Right forelimb (tissue), 1 donor: Measurements from ENCODE around the gene DEAF1.
"Not testable (repeated sequence)": the region's sequence is repeated elsewhere in the genome, so short reads cannot be mapped to it uniquely, and the experiment has no call there.

Source experiments
- DNase-seq: peaks from one replicate; pipeline ENCODE4 v3.0.0-alpha.2; 2018

Gene DEAF1

DNA sequence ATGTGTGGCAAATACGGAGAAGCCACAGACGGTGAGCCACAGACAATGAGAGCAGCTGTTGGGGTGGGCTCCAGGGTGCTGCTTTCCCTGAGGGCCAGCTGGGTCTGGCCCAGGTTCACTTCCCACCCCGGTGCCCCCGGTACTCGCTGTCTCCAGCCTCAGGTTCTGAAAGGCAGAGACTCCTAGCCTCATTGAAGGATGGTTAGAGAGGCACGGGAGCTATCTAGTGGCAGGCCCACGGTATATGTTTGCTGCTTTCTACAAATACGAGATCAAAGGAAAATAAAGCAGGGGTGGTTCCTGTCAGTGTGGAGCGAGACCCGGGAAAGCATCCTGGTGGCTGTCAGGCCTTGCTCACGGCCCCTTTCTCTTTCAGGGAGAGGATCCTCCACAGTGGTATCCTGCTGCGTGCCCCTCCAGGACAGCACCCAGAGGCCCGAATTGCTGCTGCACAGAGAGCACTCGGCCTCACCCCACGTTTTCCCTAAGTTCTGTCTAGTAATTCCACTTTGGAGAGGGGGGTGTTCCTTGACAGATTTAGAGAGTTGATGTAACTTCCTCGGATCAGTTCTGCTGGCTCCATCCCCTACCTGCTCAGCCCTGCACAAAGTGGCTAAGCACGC is 3.6 kb upstream of the DEAF1 start:
- no peak for DNase-seq

DNA sequence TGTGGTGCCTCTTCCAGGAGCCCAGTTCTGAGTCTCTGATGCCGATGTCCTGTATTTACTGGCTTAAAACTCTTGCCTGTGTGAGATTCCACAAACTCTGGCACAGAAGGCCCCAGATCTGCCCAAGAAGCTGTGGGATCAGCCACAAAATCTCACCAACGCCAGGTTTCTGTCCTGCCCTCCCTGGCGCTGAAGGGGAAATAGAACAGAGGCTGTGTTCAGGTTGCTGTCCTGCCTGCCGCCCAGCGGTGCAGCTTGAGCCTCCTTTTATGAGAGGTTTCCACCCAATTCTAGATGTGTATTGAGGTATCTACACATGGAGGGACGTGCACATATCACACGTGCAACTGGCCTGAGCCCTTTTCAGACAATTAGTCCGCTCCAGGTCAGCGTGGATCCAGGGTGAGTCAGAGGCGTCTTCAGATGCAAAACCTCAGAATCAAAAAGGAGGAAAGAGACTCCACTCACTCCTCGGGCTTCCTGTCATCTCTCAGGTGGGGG is 2.8 kb upstream of the DEAF1 start:
- no peak for DNase-seq

DNA sequence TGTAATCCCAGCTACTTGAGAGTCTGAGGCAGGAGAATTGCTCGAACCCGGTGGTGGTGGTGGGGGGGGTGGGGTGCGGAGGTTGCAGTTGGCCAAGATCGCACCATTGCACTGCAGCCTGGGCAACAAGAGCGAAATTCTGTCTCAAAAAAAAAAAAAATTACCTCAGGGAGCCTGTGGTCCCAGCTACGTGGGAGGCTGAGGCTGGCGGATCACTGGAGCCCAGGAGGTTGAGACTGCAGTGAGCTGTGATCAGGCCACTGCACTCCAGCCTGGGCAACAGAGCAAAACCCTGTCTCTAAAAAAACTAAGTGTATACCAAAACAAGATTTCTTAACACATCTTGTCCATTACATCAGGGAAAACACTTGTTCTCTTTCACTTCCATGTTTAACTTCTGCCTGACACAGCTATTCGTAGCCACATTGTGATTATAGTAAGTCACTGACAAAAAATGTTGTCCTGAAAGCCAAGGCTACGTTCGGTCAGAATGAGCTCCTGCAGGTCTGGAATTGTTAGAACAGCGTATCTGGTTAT is 2.0 kb upstream of the DEAF1 start:
- no peak for DNase-seq

DNA sequence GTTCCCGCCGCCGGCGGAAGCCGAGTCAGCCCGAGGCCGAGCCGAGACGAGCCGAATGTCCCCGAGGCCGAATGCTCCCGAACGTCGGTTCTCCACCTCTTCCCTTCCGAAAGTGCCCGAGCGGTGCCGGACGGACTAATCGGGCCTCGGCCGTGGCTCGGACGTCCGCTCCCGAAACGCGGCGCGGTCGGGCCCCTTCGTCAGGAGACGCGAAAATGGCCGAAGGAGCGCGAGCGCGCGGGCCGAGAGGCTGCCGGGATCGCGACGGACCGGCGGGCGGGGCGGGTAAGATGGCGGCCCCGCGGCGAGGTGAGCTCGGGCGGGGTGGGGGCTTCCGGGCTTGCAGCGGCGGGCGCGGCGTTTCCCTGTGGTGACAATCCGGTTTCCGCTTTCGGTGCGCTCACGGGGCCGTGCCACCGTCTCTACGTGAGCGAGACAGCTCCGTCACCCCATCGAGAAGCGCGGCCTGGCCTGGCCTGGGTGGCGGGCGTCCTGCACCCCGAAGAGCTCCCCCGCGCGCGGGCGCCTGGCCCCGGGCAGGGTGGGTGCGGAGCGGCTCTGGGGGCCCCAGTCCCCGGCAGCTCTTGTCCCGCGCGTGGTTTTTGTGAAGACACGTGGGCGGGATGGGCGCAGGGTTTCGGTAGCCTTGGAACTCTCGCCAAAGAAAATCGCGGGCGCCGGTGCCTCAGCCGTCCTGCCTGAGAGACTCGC is 671 bp upstream of the DEAF1 start, which contains the start of gene TMEM80:
Gene TMEM80, plus strand, starts transcription at position 279 of the 711 bp plus-strand sequence. Its CDS starts 12 bp downstream, at position 291.
- peak; percentile 98 for DNase-seq

DNA sequence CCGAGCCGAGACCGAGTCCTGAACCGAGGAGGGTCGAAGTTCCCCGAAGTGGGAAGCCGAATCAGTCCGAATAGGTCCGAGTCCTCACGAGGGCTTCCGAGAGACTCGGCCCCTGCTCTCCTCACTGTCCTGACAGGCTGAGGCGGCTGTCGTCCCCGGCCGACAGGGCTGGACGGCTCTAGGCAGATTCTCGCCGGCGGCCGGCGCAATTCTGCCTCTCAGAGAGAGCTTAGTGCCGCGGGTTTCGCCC is 191 bp upstream of the DEAF1 start:
- no peak for DNase-seq

DNA sequence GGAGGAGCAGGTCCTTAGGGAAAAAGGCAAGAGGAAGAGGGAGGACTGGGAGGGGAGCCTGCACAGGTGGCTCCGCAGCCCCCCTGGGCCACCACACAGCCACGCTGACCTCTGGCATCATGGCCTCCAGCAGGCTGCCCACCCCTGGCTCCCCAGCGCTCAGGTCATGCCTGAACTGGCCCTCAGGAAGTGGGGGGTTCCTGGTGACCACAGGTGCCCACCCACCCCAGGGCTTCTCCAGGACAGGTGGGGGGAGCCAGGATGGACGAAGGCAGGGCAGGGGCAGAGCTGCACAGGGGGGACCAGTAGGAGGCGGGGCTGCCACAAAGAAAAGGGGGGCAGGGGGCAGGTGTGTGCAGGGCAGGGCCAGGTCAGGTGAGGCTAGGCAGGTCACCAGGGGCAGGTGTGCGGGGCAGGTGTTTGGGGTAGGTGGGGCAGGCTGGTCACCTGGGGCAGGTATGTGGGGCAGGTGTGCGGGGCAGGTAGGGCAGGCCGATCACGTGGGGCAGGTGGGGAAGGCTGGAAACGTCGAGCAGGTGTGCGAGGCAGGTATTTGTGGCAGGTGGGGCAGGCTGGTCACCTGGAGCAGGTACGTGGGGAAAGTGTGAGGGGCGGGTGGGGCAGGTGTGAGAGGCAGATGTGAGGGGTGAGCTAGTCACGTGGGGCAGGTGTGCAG is 997 bp downstream of the DEAF1 start:
- DNase-seq: no peak

DNA sequence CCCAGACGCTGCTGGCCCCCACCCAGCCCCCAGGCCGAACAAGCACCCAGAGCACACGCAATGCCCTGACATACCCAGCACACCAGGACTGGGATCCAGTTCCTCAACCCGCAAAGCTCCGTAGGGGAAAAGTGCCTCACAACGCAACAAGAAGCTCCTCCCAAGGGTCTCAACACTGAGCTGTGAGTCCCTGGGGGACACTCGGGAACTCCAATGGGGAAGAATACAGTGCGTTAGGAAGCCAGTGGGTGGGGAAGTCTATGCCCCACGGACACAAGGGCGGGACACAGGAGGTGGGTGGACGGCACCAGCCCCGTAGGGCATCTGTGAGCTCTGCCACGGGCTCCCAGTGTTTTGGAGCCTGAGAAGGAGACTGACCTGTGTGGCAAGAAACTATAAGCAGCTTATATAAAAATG is 1.6 kb downstream of the DEAF1 start:
- DNase-seq: no peak

DNA sequence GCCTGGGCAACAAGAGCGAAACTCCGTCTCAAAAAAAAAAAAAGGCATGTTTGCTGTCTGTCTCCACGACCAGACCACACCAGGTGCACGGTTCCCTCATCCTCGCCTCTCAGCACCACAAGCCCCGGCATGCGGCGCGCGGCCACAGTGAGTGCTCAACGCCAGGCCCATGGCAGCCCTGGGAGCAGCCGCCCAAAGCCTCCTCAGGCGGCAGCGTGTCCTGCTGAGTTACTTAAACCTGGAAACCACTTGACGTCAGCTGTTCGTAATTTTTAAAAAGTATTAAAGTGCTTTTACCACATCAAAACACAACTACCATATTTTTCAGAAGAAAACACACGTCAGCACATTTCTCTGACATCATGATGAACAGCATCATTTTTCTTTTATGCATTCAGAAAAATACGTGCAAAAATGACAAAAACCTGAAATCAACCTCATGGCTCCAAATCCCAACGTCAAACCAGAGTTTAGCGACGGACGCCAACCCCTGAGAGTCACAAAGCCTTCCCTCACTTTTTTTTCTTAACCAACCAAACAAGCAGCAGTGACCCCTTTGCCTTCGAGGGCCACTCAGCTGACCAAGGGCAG is 2.1 kb downstream of the DEAF1 start:
- DNase-seq: no peak

DNA sequence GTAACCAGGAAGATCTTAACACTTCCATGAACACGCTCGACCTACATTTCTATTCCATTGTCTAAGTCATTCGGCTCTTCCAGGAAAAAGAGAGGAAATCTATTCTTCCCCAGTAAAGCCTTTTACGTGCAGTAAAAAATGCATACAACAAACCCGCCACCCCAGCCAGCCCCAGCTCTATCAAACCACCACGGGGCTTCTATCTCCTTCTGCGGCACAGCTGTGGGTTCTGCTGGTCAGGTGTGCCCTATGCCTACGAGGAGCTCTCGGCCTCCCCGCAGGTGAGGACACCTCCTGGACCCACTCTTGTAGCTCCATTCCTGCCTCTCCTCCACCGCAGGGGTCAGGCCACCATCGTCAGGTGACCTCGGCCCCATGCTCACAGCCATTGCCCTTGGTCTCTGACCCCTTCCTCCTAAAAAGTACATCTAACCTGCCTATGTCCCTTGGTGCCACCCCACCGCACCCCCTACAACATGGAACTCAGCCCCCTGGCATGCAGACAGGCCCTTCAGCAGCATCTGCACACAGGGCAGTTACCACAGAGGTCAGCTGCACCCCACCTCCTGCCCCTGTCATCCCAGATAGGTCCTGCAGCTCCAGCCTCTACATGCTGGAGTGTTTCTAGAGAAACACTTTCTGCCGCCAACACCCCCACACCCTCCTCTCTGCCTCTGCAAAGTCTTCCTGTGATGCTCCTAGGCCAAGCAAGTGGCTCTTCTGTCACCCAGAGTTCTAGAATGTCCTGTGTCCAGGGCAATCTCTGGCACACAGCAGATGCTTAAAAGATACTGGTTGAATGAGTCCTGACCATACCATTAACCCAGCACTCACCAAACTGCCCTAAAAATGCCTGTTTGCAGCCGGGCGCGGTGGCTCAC is 3.1 kb downstream of the DEAF1 start:
- no peak for DNase-seq

DNA sequence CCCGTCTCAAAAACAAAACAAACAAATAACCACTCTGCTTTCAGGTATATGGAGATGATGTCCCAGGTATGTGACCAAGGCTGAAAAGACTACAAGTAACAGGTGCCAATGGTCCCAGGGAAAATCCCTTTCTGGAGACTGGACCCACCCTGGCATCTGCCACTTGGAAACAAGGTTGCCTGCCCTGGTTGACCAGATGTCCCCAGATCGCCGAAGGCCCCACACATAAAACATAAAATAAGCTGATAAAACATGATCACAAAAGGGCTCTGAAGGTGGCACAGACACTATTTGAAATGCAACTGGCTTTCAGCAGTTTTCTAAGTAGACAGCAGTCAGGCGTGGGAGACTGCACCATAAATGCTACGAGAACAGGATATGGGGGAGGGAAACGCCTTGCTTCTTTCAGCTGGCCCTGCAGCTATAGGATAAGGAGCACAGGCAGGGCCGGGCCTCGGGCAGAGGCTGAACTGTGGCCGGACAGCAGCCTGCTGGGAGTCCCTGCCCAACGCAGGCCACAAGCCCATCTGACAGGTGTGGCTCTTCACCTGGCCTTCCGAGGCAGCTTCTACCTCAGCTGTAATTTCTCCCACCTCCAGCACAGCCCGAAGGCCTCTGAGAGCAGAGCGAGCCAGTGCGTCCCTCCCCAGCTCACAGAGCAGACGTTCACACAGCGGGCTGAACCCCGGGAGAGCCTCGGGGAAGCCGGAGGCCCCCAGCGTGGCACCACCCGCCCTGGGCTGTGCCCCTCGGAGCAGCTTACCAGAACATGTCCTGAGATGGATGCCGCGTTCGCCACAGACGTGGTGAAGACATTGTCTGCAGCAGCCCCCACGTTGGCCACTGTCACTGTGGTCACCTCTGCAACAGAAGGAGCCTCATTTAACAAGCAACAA is 4.0 kb downstream of the DEAF1 start:
- no peak for DNase-seq

DNA sequence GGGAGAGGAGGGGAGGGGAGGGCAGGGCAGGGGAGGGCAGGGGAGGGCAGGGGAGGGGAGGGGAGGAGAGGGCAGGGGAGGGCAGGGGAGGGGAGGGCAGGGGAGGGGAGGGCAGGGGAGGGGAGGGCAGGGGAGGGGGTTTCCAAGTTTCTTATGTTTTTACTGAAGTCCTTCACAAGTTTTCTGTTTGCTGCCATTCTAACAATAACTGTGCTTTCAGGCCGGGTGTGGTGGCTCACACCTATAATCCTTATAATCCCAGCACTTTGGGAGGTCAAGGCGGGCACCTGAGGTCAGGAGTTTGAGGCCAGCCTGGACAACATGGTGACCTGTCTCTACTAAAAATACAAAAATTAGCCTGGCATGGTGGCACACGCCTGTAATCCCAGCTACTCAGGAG is 4.8 kb downstream of the DEAF1 start:
- DNase-seq: not testable (repeated sequence)

DNA sequence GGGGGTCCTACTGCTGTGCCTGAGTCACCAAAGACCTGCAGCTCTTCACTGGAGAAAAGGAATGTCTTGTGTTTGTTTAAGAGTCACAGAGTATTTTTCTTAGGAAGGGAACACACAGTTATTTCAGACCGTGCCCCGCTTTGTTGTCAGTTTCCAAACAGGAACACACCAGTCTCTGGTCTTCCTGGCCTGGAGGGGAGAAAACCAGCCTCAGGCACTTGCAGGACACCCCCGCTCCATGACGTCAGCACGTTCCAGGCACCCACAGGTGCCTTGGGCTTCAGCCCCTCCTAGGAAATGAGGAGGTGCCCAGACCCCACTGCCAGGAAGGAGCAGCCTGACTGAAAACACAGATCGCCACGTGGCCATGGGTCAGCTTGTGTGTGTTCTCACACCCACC is 5.4 kb downstream of the DEAF1 start:
- no peak for DNase-seq

DNA sequence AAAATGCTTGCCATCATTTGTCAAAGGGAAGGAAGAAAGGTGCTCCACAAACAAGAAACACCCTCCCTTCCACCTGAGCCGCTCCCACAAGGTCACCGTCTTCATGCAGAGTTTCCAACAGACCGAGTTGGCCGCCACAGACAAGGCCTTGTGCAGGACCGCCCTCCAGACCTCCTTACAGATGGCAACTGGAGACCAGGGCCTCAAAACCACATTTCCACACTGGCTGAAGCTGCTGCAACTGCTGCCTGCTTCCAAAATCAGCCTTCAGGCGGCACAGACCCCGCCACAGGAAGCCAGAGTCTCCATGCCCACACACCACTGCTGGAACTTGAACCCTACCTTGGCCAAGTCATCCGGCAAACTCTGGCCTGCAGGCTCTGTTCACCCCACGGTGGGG is 6.3 kb downstream of the DEAF1 start:
- DNase-seq: no peak

DNA sequence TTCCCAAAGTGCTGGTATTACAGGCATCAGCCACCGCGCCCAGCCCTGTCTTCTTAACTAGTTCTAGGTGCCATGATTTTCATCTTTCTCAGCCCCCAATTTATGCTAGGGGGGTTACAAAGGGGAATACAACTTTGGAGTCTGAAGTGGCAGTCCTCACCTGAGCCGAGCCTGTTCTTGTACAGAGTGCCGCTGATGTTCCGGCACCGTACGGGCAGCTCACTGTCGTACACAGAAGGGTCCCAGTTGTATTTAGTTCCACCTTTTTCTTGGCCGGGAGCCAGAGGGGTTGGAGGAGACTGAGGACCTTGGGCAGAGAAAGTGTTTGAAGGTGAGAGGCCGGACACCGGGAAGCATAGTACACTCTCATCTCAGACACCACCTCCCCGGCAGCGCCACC is 7.3 kb downstream of the DEAF1 start:
- no peak for DNase-seq

DNA sequence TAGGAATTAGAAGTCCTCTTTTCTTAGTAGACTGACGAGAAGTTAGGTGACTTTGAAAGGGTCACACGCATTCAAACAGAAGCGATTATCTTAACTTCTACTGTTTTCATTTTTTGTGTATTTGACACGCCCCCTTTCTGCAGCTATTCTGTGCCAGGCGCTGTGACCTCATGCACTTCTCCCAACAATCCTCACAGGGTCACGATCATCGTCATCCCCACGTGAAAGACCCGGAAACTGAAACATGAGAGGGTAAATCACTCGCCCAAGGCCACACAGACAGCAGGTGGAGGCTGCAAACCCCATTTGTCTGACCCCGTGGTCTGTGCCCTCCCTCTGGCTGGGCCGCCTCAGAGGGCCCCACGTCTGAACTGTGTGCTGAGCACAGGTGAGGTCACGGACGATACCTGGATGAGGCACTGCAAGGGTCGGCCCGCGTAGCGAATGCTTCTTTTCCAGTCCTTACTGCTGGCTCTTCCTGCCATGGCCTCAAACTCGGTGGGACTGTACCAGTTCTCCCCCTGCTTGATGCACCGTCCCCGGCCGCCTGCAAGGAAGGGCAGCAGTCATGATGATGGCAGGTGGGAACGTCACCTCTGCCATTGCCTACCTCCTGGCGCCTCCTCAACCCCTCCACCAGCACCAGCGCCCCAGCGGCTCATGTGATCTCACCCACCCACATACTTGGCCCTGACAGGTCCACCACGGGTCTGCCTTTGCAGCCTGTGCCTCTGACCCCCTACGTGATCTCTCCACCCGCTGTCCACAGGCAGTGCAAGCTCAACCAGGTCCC is 8.4 kb downstream of the DEAF1 start:
- no peak for DNase-seq

DNA sequence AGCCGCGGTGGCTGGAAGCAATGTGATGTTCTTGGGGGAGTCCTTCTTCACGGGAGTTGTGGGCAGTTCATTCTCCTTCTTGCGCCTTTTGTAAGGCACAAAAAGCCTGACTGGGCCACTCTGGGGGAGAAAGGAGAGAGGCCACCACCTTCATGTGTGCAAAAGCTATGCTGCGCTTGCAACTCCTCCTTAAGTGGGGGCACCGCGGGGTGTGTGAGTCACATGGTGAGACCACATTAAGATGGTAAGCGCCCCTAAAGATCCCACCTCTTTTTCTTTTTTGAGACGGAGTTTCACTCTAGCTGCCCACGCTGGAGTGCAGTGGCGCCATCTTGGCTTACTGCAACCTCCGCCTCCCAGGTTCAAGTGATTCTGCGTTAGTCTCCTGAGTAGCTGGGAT is 14.1 kb downstream of the DEAF1 start:
- DNase-seq: no peak

DNA sequence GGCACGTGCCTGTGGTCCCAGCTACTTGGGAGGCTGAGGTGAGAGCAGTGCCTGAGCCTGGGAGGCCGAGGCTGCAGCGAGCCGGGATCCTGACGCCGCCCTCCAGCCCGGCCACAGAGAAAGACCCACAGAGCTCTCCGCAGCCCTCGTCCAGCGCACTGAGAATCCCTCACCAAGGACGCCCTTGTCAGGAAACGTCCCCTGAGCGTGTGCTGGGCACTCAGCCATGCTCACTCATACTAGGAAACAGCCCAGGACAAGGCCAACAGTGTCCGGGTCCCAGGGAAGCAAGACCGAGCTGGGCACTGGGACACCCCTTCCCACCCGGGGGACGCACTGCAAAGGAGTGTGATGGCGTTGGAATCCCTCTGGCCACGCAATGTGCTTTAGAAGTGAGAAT is 14.5 kb downstream of the DEAF1 start:
- DNase-seq: no peak

DNA sequence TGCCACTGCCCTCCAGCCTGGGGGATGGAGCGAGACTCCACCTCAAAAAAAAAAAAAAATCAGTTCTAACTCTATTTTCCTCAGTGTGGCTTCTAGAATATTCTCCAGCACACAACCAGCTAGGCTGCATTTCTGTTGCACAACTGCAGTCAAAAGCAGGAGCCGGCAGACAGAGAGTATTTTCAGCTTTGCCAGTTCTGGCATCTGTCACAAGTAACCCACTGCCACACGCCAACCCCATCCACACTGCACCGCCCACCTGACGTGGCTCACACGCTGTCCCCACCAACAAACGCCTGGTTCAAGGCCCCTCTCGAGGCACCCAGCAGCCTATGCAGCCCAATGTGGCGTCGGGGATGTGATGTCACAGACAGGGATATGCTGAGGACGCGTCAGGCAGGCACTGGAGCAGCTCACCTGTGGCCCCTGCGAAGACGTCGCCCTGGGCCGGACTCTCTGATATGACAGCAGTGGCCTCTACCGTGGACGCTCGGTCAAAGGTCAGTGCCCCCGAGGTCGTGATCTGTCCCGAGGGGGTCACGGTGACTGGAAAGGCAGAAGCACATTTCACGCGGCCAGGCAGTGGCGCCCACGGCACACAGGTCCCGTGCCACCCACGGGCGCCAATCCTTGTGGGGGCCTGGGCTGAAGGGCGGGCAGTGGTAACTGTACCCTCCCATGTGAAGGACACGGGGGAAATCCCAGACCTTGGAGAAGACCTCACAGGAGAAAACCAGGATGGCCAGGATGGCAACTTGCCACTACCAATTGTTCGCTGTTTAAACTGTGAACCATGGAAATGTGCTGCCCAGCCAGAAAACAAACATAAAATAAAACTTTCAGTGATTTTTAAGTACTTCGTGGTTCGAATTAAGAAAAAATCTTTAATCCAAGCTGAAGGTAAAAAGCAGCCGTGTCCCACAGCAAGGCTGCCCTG is 15.5 kb downstream of the DEAF1 start:
- DNase-seq: no peak

DNA sequence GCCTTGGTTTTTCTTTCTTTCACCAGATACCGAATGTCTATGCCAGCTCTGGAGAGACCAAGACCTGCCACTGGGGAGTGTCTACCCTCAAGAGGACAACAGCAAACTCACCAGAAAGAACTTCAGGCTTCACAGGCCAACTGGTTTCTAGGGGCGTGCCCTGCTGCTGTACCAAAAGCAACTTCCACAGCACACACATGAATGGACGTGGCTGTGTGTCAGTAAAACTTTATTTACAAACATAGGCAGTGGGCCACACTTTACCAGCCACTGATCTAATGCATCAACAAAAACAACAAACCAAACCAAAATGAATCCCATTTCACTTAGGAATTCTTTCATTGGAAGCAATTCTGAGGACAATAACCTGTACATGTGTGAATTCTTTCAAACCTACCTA is 16.7 kb downstream of the DEAF1 start:
- no peak for DNase-seq

DNA sequence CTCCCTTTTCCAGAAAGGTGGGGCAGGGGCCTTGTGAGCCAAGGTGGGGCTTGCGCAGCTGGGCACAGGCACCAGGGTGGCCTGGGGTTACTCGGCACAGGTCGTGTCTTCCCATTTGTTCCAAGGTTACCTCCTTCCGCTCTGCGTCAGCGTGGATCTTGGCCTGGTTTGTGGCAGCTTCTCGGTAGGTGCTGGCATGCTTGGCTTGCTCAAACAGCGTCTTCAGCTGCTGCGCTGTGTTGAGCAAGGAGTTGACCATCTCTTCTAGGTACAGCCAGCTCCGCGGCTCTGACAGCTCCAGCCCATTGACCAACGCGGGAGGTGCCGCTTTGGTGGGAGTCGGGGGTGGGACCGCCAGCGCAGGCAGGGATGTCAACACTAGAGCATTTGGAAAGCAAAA is 20.6 kb downstream of the DEAF1 start:
- DNase-seq: no peak
